Measurements from ENCODE around the gene FRMPD2.
"Not testable (repeated sequence)": the region's sequence is repeated elsewhere in the genome, so short reads cannot be mapped to it uniquely, and the experiment has no call there.

The FRMPD2 gene

DNA sequence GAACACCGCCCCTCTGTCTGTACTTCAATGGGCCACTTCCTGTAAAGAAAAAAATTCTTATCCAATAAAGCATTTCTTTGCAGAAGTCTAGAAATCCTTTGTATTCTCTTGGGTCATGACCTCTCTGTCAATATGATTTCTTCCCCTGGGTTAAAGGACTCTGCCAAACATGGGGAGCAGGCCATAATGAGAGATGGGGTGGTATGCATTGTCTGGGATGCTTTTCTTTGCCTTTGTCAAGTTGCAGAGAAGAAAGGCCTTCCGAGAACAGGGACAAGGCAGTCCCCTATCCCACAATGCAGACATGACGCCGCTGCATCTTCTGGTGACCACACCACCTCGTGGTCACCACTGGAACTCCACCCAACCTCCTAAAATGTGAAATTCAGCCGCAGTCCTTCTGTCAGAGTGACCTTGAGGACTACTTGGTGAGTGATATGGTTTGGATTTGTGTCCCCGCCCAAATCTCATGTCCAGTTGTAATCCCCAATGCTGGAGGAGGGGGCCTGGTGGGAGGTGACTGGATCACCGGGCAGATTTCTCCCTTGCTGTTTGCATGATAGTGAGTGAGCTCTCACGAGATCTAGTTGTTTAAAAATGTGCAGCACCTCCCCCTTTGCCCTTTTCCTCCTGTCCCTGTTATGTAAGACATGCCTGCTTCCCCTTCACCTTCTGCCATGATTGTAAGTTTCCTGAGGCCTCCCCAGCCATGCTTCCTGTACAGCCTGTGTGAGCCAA lies 15.2 kb upstream of the FRMPD2 start:
- peak; percentile 70 for DNase-seq (ENCODE audit: low spot score)

DNA sequence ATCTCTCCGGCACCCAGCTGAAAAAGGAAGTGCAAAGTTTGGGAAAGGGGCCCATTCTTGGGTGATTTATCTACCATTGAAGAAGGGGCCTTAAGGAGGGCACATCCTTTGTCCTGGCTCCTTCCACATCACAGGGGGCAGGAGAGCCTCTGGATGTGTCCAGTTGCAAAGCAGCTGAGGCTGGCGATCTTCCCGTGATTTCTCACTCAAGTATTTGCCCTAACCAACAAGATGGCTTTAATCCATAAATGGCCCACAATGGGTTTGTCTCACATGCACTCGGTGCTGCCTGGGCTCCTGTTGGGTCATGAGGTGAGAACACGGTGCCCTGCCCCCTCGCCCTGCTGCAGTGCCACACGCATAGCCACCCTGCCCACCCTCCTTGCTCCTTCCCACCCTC lies 14.2 kb upstream of the FRMPD2 start:
- no peak for DNase-seq (ENCODE audit: low spot score)

DNA sequence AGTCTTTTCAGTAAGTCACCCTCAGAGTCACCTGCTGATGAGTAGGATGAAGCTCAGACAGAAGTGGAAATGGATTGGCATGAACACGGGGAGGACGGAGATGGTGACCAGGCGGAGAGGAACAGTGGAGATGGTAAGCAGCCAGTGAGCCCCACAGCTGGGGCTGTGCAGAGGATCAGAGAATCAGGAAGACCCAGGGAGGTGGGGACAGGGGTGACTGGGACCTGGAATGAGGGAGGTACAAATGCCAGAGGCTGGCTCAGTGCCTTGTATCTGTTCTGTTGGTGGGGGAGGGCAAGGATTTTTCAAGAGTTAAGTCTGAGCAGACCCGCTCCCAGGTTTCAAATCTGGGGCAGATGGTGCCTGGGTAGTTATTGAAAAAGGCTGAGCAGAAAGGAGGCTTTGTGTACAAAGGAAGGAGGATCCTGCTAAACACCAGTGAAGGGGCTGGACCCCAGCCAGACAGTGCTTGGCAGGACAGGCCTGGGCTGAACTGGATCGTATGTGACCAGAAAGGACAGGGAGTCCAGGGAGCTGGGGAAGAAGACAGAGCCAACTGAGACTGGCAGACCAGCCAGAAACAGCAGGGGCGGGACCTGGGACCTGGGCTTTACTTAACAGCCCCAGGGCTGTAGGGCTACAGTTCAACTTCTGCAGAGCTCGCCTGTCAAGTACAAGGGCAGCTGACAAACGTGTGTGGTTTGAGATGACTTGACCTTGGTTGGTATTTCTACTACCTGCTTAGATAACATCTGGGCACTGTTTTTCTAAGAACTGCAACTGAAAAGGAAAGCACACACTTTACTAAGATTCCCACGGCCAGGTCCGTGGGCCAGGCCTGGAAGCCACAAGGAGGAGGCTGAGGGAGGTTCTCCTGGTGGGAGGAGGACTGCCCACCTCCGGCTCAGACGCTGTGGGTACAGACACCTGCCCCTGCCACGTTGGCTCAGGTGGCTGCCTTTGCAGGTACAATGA lies 13.2 kb upstream of the FRMPD2 start:
- DNase-seq (ENCODE audit: low spot score), result peak; percentile 86

DNA sequence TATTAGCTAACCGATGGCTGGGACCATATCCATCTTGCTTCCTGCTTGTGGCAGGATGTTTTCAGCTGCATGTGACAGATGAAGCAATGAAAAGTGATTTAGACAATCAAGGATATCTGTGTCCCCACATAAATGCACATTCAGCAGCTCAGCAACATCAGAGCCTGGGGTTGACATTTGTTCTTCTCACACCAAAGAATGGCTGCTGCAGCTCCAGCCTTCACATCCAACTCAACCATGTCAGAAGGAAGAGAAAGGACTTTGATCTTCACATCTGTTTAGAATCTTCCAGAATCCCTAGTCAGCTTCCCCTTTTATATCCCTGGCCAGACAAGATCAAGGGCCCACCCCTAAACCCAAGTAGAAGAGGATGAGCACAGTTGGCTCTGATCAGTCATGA lies 11.9 kb upstream of the FRMPD2 start:
- DNase-seq (ENCODE audit: low spot score), result no peak

DNA sequence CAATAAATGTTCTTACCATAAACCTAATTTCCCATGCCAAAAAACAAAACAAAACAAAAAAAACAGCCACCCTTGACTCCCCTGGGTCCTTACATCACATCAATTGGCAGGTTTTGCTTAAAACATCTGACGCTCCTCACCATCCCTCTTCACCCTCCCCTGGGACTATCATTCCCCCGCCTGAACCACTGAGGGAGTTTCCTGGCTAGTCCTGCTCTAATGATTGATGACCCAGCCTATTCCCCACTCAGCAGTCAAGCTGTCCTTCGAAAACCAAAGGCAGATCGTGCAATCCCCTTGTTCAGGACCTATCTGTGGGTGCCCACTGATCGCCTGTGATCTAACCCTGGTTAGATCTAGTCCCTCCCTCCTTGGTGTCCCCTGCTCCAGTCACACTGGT lies 11.2 kb upstream of the FRMPD2 start:
- DNase-seq (ENCODE audit: low spot score), result no peak

DNA sequence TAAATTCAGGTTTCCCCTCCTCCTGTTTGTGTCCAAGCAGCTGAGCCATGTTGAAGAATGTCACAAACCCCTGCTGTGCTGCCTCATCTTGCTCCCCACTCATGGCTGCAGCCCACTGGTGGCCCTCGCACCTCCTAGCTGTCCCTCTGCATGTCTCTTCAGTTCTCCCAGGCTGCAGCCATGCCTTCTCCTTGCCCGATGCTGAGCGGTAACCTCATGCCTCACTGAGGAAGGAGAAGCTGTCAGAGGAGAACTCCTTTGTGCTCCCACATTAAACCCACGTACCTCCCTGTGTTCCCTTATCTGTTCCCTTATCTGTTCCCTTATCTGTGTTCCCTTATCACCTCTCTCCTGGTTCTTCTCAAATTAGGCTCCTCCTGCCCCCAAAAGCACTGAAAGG lies 10.3 kb upstream of the FRMPD2 start:
- no peak for DNase-seq (ENCODE audit: low spot score)

DNA sequence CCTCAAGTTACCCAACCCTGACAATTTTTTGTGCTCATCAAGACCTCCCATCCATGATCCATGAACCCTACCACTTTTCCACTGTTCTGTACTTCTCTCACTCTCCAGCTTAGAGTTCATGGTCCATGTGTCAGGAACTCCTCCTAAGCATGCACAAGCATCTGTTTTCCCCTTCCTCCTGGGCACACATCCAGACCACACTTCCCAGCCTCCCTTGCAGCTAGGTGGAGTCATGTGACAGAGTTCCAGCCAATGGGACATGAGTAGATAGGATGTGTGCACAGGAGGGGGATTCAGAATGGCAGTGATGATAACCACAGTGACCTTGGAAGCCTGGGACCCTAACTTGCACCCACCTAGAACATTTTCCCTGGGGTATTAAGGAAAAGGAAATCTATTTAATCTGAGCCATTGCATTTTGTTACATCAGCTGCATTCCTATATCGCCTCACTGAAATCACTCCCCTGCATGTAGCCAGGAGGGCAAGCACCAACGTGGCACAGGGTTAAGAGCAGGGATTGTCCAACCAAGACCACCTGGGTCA lies 9.6 kb upstream of the FRMPD2 start:
- DNase-seq (ENCODE audit: low spot score), result no peak

DNA sequence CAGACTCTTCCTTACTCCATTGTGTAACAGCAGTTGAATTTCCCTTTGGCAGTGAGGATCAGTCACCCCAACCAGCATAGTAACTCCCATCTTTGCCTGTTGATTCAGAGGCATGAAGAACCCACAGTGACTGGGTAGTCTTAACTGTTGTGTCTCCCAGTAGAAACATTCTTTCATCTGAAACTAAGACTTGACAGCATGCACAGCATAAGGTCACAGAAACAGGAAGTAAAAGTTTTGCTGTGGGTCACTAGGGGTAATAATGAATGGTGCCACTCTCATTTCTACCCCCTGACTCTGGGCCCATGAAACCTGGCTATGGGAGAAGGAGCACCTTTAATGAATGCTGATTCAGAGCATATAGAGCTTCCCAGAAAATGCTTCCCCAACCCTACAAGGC lies 8.3 kb upstream of the FRMPD2 start:
- no peak for DNase-seq (ENCODE audit: low spot score)

DNA sequence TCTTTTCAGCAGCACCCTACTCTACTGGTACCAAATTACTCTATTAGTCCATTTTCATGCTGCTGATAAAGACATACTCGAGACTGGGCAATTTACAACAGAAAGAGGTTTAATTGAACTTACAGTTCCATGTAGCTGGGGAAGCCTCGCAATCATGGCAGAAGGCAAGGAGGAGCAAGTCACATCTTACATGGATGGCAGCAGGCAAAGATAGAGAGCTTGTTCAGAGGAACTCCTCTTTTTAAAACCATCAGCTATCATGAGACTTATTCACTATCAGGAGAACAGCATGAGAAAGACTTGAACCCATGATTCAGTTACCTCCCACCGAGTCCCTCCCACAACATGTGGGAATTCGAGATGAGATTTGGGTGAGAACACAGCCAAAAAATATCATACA lies 7.2 kb upstream of the FRMPD2 start:
- not testable (repeated sequence) for DNase-seq (ENCODE audit: low spot score)

DNA sequence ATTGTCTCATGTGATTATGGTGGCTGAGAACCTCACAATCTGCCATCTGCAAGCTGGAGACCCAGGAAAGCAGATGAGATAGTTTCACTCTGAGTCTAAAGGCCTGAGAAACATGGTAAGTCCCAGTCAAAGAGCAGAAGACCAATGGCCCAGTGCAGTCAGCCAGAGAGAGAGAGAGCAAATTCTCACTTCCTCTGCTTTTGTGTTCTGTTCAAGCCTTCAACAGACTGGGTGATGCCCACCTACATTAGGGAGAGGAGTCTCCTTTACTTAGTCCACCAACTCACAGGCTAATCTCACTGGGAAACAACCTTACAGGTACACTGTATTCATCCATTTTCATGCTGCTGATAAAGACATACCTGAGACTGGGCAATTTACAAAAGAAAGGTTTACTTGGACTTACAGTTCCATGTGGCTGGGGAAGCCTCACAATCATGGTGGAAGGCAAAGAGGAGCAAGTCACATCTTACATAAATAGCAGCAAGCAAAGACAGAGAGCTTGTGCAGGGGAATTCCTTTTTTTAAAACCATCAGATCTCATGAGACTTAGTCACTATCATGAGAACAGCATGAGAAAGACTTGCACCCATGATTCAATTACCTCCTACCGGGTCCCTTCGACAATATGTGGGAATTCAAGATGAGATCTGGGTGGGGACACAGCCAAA lies 4.7 kb upstream of the FRMPD2 start:
- no peak for DNase-seq (ENCODE audit: low spot score)

DNA sequence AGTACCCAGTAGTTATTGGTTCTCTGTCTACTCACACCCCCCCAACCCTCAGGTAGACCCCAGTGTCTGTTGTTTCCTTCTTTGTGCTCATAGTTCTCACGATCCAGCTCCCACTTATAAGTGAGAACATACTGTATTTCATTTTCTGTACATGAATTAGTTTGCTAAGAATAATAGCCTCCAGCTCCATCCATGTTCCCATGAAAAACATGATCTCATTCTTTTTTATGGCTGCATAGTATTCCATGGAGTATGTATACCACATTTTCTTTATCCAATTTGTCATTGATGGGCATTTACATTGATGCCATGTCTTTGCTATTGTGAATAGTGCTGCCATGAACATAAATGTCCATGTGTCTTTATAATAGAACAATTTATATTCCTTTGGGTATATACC lies 2.6 kb upstream of the FRMPD2 start:
- no peak for DNase-seq (ENCODE audit: low spot score)

DNA sequence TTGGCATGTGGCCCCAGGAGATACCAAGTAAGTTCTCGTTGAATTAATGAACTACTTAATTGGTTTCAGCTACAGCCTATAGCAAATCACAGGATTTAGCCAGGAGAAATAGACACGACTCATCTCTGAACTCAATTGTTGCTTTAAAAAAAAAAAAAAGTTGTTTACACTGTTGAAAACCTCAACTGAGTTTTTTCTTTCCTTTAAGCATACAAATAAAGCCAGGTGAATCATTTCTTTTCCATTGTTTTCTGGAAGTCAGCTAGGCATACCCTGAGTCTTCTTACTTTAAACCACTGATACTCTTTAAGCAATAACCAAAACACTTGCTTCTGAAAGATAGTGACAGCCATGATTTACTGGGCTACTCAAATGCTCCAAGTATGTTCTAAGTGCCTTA lies 755 bp downstream of the FRMPD2 start:
- DNase-seq (ENCODE audit: low spot score), result no peak

DNA sequence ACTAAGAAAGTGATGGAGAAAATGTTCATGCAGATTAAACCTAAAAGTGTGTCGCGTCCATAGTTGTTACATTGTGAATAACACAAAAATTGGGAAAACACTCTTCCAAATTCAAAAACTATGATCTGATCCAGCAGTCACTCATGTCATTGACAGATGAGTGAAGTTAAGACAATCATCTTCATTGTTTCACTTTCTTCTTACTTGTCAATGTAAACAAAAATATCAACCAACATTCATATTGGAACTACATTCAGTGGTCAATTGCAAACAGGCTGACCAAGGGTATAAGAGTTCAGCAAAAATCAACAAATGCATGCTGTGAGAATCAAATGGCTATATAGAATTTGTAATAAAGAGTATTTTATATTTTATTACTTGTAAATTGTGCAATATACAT lies 1.8 kb downstream of the FRMPD2 start:
- no peak for DNase-seq (ENCODE audit: low spot score)

DNA sequence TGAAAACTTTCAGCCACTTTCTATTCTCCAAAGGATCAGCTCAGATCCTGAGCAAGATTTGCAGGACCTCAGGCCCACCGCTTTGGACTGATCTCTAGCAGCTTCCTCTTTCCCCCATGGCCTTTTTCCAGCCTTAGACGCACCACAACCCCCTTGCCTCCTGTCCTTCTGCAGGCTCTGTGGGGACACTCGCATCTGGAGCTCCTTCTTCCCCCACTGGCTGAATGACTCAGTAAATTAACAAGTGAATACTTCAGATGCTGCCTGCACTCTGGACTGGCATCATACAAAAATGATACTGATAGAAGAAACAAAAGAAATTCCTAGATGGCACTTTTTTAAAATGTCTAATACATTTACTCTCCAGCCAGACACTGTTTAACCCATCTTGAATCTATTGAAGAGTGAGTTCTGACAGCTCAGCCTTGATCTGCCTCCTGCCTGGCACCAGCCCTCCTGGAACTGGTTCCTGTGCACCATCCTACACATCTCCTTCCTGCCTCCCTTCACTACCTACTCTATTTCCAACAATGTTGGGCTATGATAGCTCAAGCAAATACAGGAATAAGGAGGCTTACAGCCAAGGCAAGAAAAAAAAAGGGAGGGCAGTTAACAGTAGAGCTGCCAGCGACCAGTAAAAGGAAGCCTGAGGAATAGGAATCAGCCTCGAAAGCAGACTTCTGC lies 3.3 kb downstream of the FRMPD2 start:
- peak; percentile 10 for DNase-seq (ENCODE audit: low spot score)

DNA sequence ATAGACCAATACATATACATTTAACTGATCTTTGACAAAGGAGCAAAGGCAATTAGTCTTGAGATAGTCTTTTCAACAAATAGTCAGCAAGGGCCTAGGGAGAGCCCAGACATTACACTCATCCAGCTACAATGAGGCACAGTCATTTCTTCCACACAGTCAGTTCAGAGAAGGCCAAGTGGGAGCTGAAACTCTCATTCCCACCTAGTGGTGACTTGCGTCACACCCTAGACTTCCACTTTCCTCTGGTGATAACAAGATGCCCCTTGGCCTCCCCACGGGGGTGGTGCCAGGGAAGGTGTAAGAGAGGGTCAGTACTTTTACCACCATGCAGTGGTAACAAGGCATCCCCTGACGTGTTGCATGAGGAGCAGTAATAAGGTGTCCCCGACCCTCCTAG lies 8.0 kb downstream of the FRMPD2 start:
- no peak for DNase-seq (ENCODE audit: low spot score)

DNA sequence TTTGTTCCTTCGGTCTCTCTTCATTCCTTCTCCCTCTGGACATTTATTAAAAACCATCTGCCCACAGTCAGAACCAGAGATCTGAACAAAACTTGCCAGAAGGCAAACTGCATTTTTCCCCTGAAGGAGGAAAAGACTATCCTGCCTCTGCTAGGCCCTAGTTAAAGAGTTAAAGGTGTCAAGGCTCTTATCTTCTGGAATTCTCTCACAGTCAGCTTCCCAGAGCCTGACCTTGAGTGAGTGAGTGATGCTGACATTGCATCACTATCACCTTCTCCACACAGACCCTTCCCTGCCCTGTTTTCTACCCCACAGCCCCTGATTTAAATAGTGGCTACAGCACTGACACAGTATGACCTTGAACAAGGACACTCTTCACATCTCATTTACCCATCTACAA lies 16.4 kb downstream of the FRMPD2 start:
- DNase-seq (ENCODE audit: low spot score), result no peak

DNA sequence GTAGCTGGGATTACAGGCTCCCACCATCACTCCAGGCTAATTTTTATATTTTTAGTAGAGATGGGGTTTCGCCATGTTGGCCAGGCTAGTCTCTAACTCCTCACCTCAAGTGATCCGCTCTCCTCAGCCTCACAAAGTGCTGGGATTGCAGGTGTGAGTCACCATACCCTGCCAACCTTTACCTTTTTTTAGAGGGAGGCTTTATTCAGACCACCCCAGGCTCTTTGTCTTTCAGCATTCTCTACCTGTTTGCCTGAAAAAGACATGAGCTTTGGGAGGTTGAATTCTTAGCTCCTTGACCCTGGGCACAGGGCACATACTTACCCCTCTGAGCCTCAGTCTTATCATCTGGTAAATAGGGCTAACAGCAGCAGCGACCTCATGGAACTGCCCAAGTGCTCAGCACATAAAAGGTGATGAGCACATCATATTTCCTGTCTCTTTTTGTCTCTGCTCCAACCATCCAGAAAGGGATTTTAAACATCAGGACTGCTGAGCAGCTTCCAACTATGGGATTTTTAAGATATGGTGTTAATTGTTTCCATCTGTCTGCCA lies 17.0 kb downstream of the FRMPD2 start:
- DNase-seq (ENCODE audit: low spot score), result no peak

DNA sequence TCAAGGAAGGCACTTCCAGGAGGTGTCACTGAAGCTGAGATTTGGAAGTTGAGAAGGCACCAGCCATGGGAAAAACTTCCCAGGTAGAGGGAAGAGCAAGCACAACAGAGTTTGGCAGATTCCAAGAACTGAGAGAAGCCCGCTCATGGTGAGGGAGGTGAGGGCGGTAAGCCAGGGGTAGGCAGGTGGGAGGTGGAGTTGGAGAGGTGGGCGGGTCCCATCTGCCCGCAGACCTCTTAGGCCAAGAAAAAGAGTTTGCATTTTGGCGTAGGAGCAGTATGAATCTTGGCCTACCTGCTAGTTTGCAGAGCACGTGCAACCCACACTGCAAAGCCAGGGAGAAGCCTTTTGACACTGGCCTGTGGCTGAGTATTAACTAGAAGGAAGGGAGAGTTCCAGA lies 18.8 kb downstream of the FRMPD2 start:
- DNase-seq (ENCODE audit: low spot score), result no peak

DNA sequence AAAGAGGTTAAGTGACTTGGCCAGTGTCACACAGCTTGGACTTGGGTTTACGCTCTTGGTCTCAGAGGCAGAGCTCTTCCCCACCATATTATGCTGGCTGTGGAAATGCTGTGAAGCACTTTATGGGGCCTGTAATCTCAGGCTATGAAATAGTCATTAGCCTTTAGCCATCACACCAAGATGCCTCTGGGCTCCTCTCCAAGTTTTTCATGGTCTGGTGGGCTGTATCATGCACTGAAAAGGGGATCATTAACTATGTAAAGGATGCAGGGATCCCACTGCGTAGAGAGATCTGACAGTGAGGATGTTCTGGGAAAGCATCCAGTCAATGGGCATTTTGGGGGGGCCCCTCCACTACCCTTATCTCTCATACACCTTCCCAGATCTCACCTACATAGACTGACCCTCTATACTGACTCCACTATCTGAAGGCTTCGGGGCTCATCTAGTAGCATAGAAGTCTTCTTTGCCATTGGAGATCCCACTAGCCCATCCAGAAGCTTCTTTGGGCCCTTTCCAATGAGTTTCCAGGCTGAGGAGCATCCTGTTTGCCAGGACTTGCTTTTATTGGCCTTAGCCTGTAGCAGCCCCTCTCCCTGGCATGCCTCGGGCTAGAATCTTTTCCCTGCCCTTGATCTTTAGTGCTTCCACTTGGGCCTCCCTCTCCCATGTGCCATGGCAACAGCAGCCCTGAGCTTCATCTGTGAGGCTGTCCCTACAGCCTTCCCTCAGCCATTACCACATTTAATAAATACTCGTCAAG lies 19.6 kb downstream of the FRMPD2 start:
- no peak for DNase-seq (ENCODE audit: low spot score)

DNA sequence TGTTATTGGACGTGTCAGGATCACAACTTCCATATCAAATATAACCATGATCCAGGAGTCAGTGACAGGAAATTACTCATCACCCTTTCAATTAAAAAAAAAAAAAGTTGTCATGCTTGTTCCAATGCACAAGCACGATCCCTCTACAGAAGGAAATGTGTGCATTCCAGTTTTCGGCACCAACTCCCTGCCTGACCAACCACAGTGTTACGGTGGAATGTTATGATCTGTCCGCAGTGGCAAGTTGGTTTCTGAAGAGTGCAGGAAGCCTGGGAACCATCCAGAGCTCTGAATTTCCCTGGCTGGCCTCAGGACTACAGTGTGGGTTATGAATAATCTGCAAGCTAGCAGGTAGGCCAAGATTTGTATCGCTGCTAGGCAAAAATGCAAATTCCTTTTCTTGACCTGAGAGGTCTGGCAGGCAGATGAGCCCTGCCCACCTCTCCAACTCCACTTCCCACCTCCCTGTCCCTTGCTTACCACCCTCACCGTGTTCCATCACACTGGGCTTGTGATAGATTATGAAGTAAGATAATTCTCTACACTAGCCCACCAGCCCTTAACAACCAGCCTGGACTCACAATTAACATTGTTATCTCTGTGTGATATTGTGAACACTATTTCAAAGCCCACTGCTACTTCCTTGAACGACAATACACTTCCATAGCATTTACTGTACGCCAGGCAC lies 20.4 kb downstream of the FRMPD2 start:
- DNase-seq (ENCODE audit: low spot score), result no peak

All from globus pallidus (tissue), 1 donor.